CD1c-positive myeloid dendritic cell (primary cell): ENCODE measurements around the gene GSTK1.
A peak's percentile ranks its signal among the peaks of the same experiment; 100 is the strongest.
"Not testable (repeated sequence)": the region's sequence is repeated elsewhere in the genome, so short reads cannot be mapped to it uniquely, and the experiment has no call there.

Source experiments
- DNase-seq: peaks from one replicate; pipeline ENCODE4 v3.0.0-alpha.2; 2016; ENCODE audit errors: extremely low spot score

Gene GSTK1

GRCh38 chr7:143263266-143264195 is at the start of gene GSTK1:
Gene GSTK1, plus strand, starts transcription at chr7:143263441. Its CDS starts 73 bp downstream, at chr7:143263514.
- peak; percentile 82 for DNase-seq

GRCh38 chr7:143213478-143213877 is 49.8 kb upstream of the GSTK1 start:
- not testable (repeated sequence) for DNase-seq

DNA sequence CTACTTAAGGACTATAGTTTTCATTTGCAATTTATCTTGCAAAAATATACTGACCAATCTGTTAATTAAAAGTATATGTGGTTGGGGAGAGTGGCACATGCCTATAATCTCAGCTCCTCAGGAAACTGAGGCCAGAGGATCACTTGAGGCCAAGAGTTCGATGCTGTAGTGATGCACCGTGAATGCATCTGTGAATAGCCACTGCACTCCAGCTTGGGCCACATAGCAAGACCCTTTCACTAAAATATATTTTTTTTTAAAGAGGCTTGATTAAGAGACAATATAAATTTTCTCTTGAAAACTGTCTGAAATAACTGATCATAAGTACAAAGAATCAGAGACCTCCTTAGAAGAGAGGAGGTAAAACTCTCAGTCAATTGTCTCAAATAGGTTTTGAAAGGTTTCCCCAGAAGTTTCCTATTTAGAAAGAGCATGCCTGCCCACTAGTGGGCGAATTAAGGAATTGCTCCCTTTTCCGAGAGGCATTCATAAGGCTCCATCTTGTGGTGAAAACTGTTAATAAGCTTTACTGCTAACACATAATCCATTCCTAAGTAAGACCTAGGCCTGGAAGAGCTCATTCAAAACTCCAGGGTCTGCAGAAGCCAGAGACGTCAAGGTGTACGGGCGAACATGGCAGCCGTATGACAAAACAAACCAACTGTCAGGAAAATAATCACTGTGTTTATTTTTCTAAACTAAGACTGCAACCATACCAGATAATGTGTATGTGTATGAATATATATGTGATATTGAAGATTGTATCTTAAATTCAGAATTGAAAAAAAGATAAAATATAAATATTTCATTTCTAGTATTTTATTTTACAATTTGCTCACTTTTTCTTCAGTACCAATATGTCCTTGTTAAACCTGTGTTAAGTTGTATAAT is 48.2 kb upstream of the GSTK1 start:
- peak; percentile 95 for DNase-seq

DNA sequence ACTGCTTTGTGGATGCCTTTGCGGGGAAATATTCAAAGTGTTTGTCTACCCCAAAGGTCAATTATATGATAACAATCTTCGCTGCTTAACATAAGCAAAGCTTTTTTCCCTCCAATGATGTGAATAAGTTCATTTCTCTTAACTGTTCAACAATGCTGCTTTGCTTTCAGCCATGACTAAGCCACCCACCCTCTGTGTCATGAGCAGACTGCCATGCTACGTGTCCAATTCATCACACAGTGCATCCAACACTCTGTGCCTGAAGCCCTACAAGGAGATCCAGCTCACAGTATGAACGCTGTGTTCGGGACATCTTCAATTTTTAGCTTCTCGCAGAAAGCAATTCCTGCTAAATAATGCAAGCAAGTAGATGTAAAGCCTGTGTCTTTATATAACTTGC is 47.1 kb upstream of the GSTK1 start:
- no peak for DNase-seq

- no peak for DNase-seq
Observed at GRCh38 chr7:143216686-143217085, 46.6 kb upstream of the GSTK1 start.

DNA sequence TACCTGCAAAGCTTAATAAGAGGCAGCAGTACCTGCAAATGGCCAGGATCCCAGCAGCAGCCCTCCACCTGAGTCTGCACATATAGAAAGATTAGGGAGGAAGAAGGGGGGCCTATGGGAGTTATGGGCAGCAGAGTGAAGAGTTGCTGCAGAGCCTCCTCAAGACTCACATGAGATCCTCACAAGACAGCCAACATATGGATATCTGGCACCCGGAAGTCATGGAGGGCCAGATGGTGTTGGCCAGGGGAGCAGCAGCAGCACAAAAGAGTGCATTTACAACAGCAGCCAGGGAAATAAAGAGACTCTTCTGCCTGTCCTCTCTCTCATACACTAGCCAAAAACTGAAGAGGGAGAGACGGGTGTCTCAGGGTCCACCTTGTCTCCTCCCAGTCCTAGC is 45.4 kb upstream of the GSTK1 start:
- no peak for DNase-seq

GRCh38 chr7:143221286-143221685 is 42.0 kb upstream of the GSTK1 start:
- no peak for DNase-seq

DNA sequence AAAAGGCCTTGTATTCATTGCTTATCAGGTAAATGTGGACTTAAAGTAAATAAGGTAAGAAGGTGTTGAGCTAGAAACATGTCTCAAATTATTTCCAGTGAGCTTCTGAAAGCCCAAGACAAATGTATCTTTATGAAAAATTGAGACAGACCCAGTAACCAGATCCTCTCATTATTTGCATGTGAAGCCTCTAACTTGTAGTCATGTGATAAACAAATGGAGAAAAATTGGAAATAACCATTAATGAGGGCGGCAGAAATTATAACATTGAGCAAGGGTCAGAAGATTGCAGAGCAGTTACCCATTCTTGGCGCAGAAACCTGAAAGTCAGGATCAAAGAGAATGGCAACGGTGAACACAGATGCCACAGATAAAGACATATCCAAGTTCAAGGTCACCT is 41.5 kb upstream of the GSTK1 start, which contains the start of gene TAS2R40:
TSS of gene TAS2R40 (plus strand) at position 301 of the 400 bp plus-strand sequence. CDS start at position 343, 42 bp downstream.
- DNase-seq, result no peak

DNA sequence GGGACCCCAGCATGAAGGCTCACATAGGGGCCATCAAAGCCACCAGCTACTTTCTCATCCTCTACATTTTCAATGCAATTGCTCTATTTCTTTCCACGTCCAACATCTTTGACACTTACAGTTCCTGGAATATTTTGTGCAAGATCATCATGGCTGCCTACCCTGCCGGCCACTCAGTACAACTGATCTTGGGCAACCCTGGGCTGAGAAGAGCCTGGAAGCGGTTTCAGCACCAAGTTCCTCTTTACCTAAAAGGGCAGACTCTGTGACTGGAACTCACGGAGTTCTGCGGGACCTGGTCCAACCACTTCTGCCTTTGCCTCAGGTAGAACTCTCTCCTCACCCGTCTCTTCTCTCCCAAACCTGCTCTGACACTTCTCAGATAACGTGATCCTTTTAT is 40.5 kb upstream of the GSTK1 start:
- peak; percentile 80 for DNase-seq

GRCh38 chr7:143223784-143224183 is 39.5 kb upstream of the GSTK1 start:
- no peak for DNase-seq

GRCh38 chr7:143225047-143225446 is 38.2 kb upstream of the GSTK1 start:
- no peak for DNase-seq

DNA sequence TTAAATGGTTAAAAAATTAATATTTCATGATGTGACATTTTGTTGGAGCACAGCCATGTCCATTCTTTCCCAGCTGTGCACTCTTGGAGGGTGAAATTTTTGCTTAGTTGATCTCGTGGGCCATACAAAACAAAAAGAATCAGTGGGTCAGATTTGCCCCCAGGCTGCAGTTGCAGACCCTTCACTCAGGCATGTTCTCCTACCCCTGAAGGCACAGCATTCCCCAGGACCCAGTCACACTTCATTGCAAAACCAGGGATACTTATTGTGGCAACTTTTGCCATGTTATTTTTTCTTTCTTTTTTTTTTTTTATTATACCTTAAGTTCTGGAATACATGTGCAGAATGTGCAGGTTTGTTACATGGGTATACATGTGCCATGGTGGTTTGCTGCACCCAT is 35.4 kb upstream of the GSTK1 start:
- no peak for DNase-seq

DNA sequence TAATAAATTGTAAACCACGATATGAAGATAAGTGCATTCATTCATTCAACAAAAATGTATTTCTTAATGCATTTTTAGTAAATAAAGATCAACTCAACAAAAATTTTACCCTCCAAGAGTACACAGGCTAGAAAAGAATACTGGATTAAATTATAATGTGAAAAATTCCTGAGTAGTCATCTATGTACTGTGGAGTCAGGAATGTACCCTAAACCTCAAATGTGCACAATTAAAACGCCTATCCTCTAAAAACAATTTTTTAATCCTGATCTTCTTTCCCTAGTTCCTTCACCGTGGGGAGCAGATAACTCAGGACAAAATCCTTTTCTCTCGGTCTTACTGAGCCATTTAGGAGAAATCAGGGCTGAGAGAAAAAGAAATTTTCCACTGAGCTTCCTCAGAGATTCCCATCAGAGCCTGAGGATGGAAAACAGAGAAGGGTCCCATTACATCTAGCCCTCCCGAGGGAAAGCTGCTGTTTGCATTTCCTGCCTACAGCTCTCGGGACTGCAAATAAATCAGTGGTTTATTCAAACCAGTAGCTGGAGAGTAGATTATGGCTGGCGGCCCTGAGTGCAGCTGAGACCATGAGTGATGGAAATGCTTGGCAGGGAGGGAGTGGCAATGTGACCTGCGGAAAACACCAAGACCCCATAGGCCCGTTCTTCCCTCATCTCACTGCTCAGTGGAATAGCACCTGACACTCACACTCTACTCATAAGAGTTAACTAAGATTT is 34.0 kb upstream of the GSTK1 start:
- no peak for DNase-seq

- no peak for DNase-seq
Observed at GRCh38 chr7:143230602-143231457, 32.4 kb upstream of the GSTK1 start.

- peak; percentile 65 for DNase-seq
Observed at GRCh38 chr7:143233816-143234532, 29.3 kb upstream of the GSTK1 start.

DNA sequence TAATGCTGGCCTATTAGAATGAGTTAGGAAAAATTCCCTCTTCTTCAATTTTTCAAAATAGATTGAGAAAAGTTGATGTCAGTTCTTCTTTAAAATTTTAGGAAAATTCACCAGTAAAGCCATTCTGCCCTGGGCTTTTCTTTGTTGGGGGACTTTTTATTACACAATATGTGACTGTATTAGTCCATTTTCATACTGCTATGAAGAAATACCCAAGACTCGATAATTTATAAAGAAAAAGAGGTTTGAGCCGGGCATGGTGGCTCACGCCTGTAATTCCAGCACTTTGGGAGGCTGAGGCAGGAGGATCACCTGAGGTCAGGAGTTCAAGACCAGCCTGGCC is 28.7 kb upstream of the GSTK1 start:
- DNase-seq, result no peak

- DNase-seq, result no peak
Observed at GRCh38 chr7:143235561-143235960, 27.7 kb upstream of the GSTK1 start.

DNA sequence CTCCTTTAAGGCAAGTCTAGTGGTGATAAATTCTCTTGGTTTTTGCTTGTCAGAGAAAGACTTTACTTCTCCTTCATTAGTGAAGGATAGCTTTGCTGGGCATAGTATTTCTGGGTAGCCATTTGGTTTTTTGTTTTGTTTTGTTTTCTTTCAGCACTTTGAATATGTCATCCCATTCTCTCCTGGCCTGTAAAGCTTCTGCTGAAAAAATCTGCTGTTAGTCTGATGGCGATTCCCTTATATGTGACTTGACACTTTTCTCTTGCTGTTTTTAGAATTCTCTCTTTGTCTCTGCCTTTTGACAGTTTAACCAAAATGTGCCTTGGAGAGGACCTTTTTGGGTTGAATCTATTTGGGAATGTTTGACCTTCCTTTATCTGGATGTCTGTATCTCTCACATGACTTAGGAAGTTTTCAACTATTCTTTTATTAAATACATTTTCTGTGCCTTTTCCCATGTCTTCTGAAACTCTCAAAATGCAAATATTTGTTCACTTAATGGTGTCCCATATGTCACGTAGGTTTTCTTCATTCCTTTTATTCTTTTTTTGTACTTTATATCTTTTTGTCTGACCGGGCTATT is 26.7 kb upstream of the GSTK1 start:
- no peak for DNase-seq

GRCh38 chr7:143237366-143237765 is 25.9 kb upstream of the GSTK1 start:
- peak; percentile 63 for DNase-seq
